ENCODE data around the gene KCTD17. TPM values are rescaled to one million over a fixed set of nuclear protein-coding genes. Genes with fewer than 3 reads are reported as not detected.

KCTD17 gene, protein sequence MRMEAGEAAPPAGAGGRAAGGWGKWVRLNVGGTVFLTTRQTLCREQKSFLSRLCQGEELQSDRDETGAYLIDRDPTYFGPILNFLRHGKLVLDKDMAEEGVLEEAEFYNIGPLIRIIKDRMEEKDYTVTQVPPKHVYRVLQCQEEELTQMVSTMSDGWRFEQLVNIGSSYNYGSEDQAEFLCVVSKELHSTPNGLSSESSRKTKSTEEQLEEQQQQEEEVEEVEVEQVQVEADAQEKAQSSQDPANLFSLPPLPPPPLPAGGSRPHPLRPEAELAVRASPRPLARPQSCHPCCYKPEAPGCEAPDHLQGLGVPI
- total RNA-seq (2021), result 29.5 and 32.6 TPM in 2 replicates
- Bru-seq, nascent RNA, result percentile 38 among the genes with signal in this experiment
- BruChase-seq, experiment 1, labeled RNA remaining after a 2-hour chase, result percentile 42 among the genes with signal in this experiment
- BruChase-seq, experiment 2, labeled RNA remaining after a 6-hour chase, result percentile 49 among the genes with signal in this experiment
- long read RNA-seq, partial matches to known transcripts, result 0 of 14 reads
- long read RNA-seq, other reads (novel, unspliced or antisense), result 12 of 14 reads

DNA sequence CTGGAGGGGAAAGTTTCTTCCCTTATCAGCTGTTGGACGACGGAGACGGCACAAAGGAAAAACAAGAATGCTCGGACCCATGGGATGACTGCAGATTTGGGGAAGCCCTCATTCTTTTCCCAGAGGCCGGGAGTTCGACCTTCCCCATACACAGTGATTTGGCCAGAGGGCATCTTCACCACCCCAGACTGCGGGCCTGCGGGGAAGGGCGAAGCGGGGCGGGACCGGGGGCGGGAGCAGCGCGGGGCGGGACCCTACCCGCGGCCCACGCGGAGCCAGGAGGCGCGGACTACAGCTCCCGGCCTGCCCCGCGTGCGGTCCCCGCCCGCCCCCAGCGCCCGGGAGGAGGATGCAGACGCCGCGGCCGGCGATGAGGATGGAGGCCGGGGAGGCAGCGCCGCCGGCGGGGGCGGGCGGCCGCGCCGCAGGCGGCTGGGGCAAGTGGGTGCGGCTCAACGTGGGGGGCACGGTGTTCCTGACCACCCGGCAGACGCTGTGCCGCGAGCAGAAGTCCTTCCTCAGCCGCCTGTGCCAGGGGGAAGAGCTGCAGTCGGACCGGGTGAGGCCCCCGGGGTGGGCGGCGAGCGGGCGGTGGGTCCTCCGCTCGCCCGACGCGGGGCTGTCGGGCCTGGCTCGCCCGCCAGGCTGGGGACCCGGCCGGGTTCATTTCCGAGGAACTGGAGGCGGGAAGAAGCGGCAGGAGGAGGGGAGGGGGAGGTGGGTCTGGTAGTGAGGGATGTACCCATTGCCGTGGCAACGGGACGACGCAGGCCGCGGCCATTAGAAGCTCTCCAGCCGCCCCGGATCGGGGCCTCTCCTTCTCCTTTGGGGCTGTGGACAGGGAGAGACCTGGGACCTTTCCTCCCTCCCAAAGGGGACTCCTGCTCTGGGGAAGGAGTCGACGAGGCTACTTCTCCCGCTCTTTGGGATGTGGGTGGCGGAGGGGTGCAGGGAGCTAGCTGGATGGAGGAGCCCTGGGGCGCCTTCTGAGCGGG, at the start of gene KCTD17:
Gene KCTD17 (plus strand): TSS at position 352 of the 995 bp plus-strand sequence. CDS start 19 bp downstream, at position 371.
- POLR2A ChIA-PET (ENCODE audit: unreplicated experiment), result interaction anchor here (0.6 to 1.0 kb wide), 6 partner anchors 10 to 1656 kb away, joined by 3 to 6 read pairs (median 4); no protein-coding TSS in a partner anchor
- peak within 1 kb of the TSS; percentile 87 for H3K4me3 ChIP-seq
- intact Hi-C loops (cut with micrococcal nuclease; ENCODE audit: unreplicated experiment), result loop anchor here (1.0 kb wide), 1 partner anchor 48 kb away; no protein-coding TSS in a partner anchor

DNA sequence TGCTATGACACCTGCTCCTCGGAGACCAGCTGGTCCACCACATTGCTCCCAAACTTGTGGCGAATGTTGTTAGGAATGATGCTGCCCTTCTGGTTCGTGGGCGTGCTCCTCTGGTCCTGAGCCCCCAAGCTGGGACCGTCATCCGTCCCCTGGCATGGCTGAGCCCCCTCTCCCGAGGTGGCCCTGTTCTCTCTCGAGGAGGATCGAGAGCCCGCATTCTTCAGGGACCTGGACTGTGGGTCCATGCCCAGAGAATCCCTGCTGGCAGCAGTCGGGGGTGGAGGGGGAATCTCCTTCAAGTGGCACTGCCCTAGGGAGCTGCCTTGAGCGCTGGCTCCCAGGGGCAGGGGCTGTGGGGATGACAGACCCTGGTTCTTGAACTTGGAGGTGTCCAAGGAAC, 49.7 kb upstream of the KCTD17 start:
- no peak for DNase-seq
- BruUV-seq (replicated peaks), result no TSS peak
- no peaks in the 10 kb centered on the region; the same call in 1 of the 2 replicates for H3K9me2 ChIP-seq (ENCODE audit: insufficient read depth)
- intact Hi-C loops (cut with micrococcal nuclease; ENCODE audit: unreplicated experiment), result no loop called here
- H3K36me3 ChIP-seq (ENCODE audit: low read depth), result no peaks in the 10 kb centered on the region
- H3K4me1 ChIP-seq (replicated peaks; ENCODE audit: insufficient read depth), result peaks cover 17% of the 10 kb centered on the region
- ChIA-PET CTCF (no interaction called here), POLR2A (ENCODE audit: unreplicated experiment) (interaction anchor here (0.6 kb wide), 1 partner anchor 33 kb away, joined by 6 read pairs; no protein-coding TSS in a partner anchor)
- no peaks in the 10 kb centered on the region for H3K79me2 ChIP-seq (ENCODE audit: low read depth)
- no peak overlapping the region for H3K4me2 ChIP-seq
- H2AFZ ChIP-seq, result no peak overlapping the region
- H3K9me3 ChIP-seq (ENCODE audit: insufficient read depth, low read depth), result no peaks in the 10 kb centered on the region
- TF ChIP-seq EZH2 (IDR thresholded peaks at IDR 0.05; ENCODE audit: low read depth), result no peak
- TF ChIP-seq, protein P1, sequence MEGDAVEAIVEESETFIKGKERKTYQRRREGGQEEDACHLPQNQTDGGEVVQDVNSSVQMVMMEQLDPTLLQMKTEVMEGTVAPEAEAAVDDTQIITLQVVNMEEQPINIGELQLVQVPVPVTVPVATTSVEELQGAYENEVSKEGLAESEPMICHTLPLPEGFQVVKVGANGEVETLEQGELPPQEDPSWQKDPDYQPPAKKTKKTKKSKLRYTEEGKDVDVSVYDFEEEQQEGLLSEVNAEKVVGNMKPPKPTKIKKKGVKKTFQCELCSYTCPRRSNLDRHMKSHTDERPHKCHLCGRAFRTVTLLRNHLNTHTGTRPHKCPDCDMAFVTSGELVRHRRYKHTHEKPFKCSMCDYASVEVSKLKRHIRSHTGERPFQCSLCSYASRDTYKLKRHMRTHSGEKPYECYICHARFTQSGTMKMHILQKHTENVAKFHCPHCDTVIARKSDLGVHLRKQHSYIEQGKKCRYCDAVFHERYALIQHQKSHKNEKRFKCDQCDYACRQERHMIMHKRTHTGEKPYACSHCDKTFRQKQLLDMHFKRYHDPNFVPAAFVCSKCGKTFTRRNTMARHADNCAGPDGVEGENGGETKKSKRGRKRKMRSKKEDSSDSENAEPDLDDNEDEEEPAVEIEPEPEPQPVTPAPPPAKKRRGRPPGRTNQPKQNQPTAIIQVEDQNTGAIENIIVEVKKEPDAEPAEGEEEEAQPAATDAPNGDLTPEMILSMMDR (conservative IDR thresholded peaks at IDR 0.05), result no peak
- no peaks in the 10 kb centered on the region; the same call in 1 of the 2 replicates for H3K27me3 ChIP-seq (ENCODE audit: insufficient read depth, low read depth)
- no peaks in the 10 kb centered on the region for H4K20me1 ChIP-seq (ENCODE audit: insufficient read depth)
- H3K27ac ChIP-seq, result no peak overlapping the region
- H3K4me3 ChIP-seq, result no peak overlapping the region
- peaks cover 8% of the 10 kb centered on the region; the same call in 1 of the 2 replicates for H3F3A ChIP-seq (ENCODE audit: insufficient read depth, low read depth)

More for the DNA sequence above, at the start of gene KCTD17:
- CTCF ChIA-PET, result interaction anchor here (0.6 to 0.7 kb wide), 2 partner anchors 10 to 122 kb away, joined by 4 to 12 read pairs; no protein-coding TSS in a partner anchor
- Histone ChIP-seq H4K20me1 (ENCODE audit: insufficient read depth) (no peaks in the 10 kb centered on the region), H3F3A (ENCODE audit: insufficient read depth, low read depth) (no peaks in the 10 kb centered on the region), H2AFZ (peak within 1 kb of the TSS; percentile 90), H3K36me3 (ENCODE audit: low read depth) (no peaks in the 10 kb centered on the region), H3K9me2 (ENCODE audit: insufficient read depth) (no peaks in the 10 kb centered on the region), H3K9me3 (ENCODE audit: insufficient read depth, low read depth) (no peaks in the 10 kb centered on the region), H3K79me2 (ENCODE audit: low read depth) (no peaks in the 10 kb centered on the region), H3K27ac (no peak within 1 kb of the TSS), H3K27me3 (ENCODE audit: insufficient read depth, low read depth) (no peaks in the 10 kb centered on the region), H3K4me2 (peak within 1 kb of the TSS; percentile 88), H3K4me1 (replicated peaks; ENCODE audit: insufficient read depth) (peaks cover 7% of the 10 kb centered on the region; the same call in 1 of the 2 replicates)
- DNase-seq, result peak in 1 of 2 experiments; percentile 73
- BruUV-seq (replicated peaks), result no TSS peak
- TF ChIP-seq, protein P1 (conservative IDR thresholded peaks at IDR 0.05), result no peak
- TF ChIP-seq EZH2 (IDR thresholded peaks at IDR 0.05; ENCODE audit: low read depth), result no peak

Measured in PC-9 (cell line).